Lower leg skin (tissue), 4 donors: ENCODE results near the gene EPYC. TPM values are rescaled to one million over a fixed set of nuclear protein-coding genes. Genes with fewer than 3 reads are reported as not detected.

Source experiments
- DNase-seq, 2 donors: peaks; one replicate each; pipeline ENCODE4 v3.0.0-alpha.2; 2019; ENCODE audit warnings: low spot score in 2 of 2
- H3K4me3 ChIP-seq: fragments of 200-600 bp; sonication (generic); 2 replicates; pipeline ENCODE4 v1.5.1; 2017; ENCODE audit warnings: mild to moderate bottlenecking, low read depth; ENCODE audit not compliant: poor library complexity, severe bottlenecking
- POLR2A ChIP-seq, 2 donors: fragments of 450-650 bp; IDR thresholded peaks; one replicate each; pipeline ENCODE4 v1.6.1; 2016 to 2017; ENCODE audit warnings: antibody characterized with exemption in 2 of 2, mild to moderate bottlenecking in 1 of 2, moderate library complexity in 1 of 2
- WGBS, 2 donors: methylation state at CpG; one replicate each; pipeline ENCODE4 v1.1.5; 2018; 5-methylcytosine and 5-hydroxymethylcytosine counted together
- intact Hi-C: fragments of 100-400 bp; cut with DNase I; formaldehyde crosslinking; loops from one replicate; pipeline ENCODE4 v1.15.0; 2023; ENCODE audit warnings: low total_unique reads
- total RNA-seq, 4 donors: library from RNA; depleted of rRNA; stranded (reverse); fragments of >200 nt; gene quantifications; one replicate each; pipeline ENCODE4 v1.1.0, GENCODE V29; 2016
- TF ChIP-seq, protein P1 (sequence below), 3 donors: fragments of 450-650 bp; IDR thresholded peaks; one replicate each; pipeline ENCODE4 v1.5.1; 2016; ENCODE audit warnings: antibody characterized with exemption in 3 of 3, mild to moderate bottlenecking in 3 of 3, moderate library complexity in 2 of 3

EPYC gene
- total RNA-seq, 4 donors from 2014 or later = not detected

- intact Hi-C loops = no loop called here
- WGBS, 2 donors = 93 to 95% methylated on average over 5 of the region's 5 CpGs
- no peak overlapping the region for H3K4me3 ChIP-seq
- TF ChIP-seq POLR2A (IDR thresholded peaks at IDR 0.05) = no peak
- TF ChIP-seq, protein P1, sequence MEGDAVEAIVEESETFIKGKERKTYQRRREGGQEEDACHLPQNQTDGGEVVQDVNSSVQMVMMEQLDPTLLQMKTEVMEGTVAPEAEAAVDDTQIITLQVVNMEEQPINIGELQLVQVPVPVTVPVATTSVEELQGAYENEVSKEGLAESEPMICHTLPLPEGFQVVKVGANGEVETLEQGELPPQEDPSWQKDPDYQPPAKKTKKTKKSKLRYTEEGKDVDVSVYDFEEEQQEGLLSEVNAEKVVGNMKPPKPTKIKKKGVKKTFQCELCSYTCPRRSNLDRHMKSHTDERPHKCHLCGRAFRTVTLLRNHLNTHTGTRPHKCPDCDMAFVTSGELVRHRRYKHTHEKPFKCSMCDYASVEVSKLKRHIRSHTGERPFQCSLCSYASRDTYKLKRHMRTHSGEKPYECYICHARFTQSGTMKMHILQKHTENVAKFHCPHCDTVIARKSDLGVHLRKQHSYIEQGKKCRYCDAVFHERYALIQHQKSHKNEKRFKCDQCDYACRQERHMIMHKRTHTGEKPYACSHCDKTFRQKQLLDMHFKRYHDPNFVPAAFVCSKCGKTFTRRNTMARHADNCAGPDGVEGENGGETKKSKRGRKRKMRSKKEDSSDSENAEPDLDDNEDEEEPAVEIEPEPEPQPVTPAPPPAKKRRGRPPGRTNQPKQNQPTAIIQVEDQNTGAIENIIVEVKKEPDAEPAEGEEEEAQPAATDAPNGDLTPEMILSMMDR (IDR thresholded peaks at IDR 0.05) = no peak
- DNase-seq = no peak
These were observed 68.4 kb downstream of the EPYC start for GRCh38 chr12:90936230-90937005.

DNA sequence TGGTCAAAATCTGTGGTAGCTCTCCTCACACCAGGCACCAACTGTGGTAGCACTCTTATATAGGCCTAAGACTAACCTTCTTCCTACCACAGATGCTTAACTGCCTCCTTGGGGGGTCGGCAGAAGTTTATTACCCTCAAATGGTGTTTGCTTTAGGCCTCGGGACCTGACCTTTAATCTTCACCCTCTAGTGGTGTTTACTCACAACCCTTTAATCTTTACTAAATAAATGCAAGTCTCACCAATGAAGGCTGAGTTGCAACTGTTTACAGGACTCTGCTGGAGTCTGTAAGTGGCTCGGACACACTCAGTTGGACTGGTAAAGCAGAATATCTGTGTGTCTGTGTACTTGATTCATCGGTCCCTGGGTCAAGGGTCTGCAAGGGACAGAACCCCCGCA is 79.2 kb downstream of the EPYC start:
- DNase-seq = no peak
- intact Hi-C loops = no loop called here
- 81 to 93% methylated on average over 5 of the region's 5 CpGs for WGBS, 2 donors
- H3K4me3 ChIP-seq = no peak overlapping the region
- no peak for TF ChIP-seq POLR2A (IDR thresholded peaks at IDR 0.05)
- TF ChIP-seq, protein P1 (IDR thresholded peaks at IDR 0.05) = no peak

DNA sequence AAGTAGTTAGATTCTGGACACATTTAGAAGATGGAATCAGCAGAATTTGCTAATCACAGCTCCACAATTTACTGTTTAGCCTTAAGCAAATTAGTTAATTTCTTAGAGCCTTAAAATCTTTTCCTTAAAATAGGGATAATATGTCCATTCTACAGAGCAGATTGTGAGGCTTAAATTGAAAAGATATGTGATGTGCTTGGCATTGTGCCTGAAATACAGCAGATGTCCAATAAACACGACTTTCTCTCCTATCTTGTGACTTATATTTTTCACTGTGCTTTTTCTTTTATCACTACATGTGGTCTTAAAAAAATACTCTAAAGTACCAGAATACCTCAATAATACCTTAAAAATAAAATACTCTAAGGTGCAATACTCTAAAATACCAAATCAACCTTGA is 80.4 kb downstream of the EPYC start:
- intact Hi-C loops = no loop called here
- WGBS, 2 donors = 41 to 43% methylated on average over 1 of the region's 1 CpG
- TF ChIP-seq, protein P1 (IDR thresholded peaks at IDR 0.05) = no peak
- H3K4me3 ChIP-seq = no peak overlapping the region
- no peak for DNase-seq

DNA sequence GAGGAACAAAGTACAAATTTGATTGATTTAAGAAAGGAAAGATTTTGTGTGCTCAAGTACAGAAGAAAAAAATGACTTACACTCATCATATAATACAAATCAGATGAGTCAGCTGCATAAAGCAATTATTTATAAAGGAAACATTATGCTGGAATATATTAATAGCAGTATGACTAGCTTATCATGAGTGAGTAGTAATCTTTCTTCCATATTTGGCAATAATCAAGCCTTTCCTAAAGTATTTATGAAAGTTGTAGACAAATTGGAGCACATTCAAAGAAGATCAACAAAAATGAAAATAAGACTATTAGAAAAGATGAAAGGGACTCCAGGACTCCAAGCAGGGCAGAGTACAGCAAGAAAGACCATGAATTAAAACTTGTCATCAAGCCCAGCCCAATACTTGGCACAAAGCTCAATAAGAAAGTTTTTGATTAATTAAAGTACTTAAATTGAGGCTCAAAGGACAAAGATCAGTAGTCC is 82.6 kb downstream of the EPYC start:
- intact Hi-C loops = no loop called here
- DNase-seq = no peak
- TF ChIP-seq, protein P1 (IDR thresholded peaks at IDR 0.05) = no peak
- TF ChIP-seq POLR2A (IDR thresholded peaks at IDR 0.05) = no peak
- H3K4me3 ChIP-seq = no peak overlapping the region

- TF ChIP-seq POLR2A (IDR thresholded peaks at IDR 0.05) = no peak
- TF ChIP-seq, protein P1 (IDR thresholded peaks at IDR 0.05) = no peak
- WGBS, 2 donors = 83 to 90% methylated on average over 1 of the region's 1 CpG
These were observed 83.2 kb downstream of the EPYC start for GRCh38 chr12:90921536-90921935.

GRCh38 chr12:90920222-90920621 is 84.5 kb downstream of the EPYC start:
- TF ChIP-seq POLR2A (IDR thresholded peaks at IDR 0.05) = no peak
- TF ChIP-seq, protein P1 (IDR thresholded peaks at IDR 0.05) = no peak
- 86 to 93% methylated on average over 1 of the region's 1 CpG for WGBS, 2 donors
- DNase-seq = no peak
- no peak overlapping the region for H3K4me3 ChIP-seq
- intact Hi-C loops = no loop called here

More at GRCh38 chr12:90921536-90921935, 83.2 kb downstream of the EPYC start:
- intact Hi-C loops = no loop called here
- DNase-seq = no peak
- no peak overlapping the region for H3K4me3 ChIP-seq
